Mesenchymal stem cell (in vitro differentiated cells and primary cell): ENCODE measurements around the gene SCN2A.

Source experiments
- DNase-seq: peaks from one replicate; pipeline ENCODE4 v3.0.0-alpha.2; 2013
- H2AFZ ChIP-seq: one replicate; pipeline ENCODE4 v1.6.1; 2013; ENCODE audit warnings: low read depth, mild to moderate bottlenecking, control low read depth, inconsistent platforms, low read length, moderate library complexity
- H2AK5ac ChIP-seq: 2 replicates; pipeline ENCODE4 v1.6.1; 2013; ENCODE audit warnings: low read length, moderate library complexity, mild to moderate bottlenecking, inconsistent platforms; ENCODE audit not compliant: severe bottlenecking
- H2BK120ac ChIP-seq: one replicate; pipeline ENCODE4 v1.6.1; 2013; ENCODE audit warnings: low read depth, mild to moderate bottlenecking, inconsistent platforms, low read length, moderate library complexity
- H2BK12ac ChIP-seq, 2 experiments: one replicate each; pipeline ENCODE4 v1.6.1; 2013; ENCODE audit warnings: inconsistent platforms in 2 of 2, low read length in 2 of 2, mild to moderate bottlenecking in 2 of 2, moderate library complexity in 2 of 2, control low read depth in 1 of 2
- H2BK15ac ChIP-seq: one replicate; pipeline ENCODE4 v1.6.1; 2013; ENCODE audit warnings: mild to moderate bottlenecking, low read depth, inconsistent platforms; ENCODE audit not compliant: poor library complexity, severe bottlenecking
- H2BK5ac ChIP-seq: 2 replicates; pipeline ENCODE4 v1.6.1; 2013; ENCODE audit warnings: low read depth, mild to moderate bottlenecking, low read length, control low read depth, inconsistent platforms; ENCODE audit not compliant: poor library complexity, severe bottlenecking
- H3K14ac ChIP-seq, 2 experiments: one replicate each; pipeline ENCODE4 v1.6.1; 2013; ENCODE audit warnings: inconsistent platforms in 2 of 2, low read length in 2 of 2, control low read depth in 1 of 2, mild to moderate bottlenecking in 1 of 2, moderate library complexity in 1 of 2
- H3K18ac ChIP-seq, 2 experiments: one replicate each; pipeline ENCODE4 v1.6.1; 2013; ENCODE audit warnings: inconsistent platforms in 2 of 2, low read length in 2 of 2, control low read depth in 1 of 2, low read depth in 1 of 2, mild to moderate bottlenecking in 1 of 2
- H3K23ac ChIP-seq, 2 experiments: one replicate each; pipeline ENCODE4 v1.6.1; 2013; ENCODE audit warnings: inconsistent platforms in 2 of 2, low read length in 2 of 2, mild to moderate bottlenecking in 2 of 2, moderate library complexity in 2 of 2, control low read depth in 1 of 2
- H3K27ac ChIP-seq: 2 replicates; pipeline ENCODE4 v1.5.1; 2013; ENCODE audit warnings: mild to moderate bottlenecking, moderate library complexity, low read length, control low read depth, inconsistent platforms; ENCODE audit not compliant: poor library complexity, severe bottlenecking
- H3K27me3 ChIP-seq, 2 experiments: 2 replicates each; pipeline versions ENCODE4 v1.6.1 to v1.7.0; 2013; ENCODE audit warnings: low read length in 2 of 2, mild to moderate bottlenecking in 2 of 2, moderate library complexity in 2 of 2, control low read depth in 1 of 2, inconsistent platforms in 1 of 2; ENCODE audit not compliant: control insufficient read depth in 1 of 2, insufficient read depth in 1 of 2
- H3K36me3 ChIP-seq, 2 experiments: 2 replicates each; pipeline versions ENCODE4 v1.6.1 to v1.7.0; 2013; ENCODE audit warnings: low read length in 2 of 2, control low read depth in 1 of 2, inconsistent platforms in 1 of 2, low read depth in 1 of 2, mild to moderate bottlenecking in 1 of 2; ENCODE audit not compliant: insufficient read depth in 2 of 2, control insufficient read depth in 1 of 2
- H3K4ac ChIP-seq, 2 experiments: one replicate each; pipeline ENCODE4 v1.6.1; 2013; ENCODE audit warnings: inconsistent platforms in 2 of 2, low read length in 2 of 2, mild to moderate bottlenecking in 2 of 2, moderate library complexity in 2 of 2, control low read depth in 1 of 2, low read depth in 1 of 2
- H3K4me1 ChIP-seq: 2 replicates; pipeline ENCODE4 v1.6.1; 2013; ENCODE audit warnings: low read depth, low read length, control low read depth; ENCODE audit not compliant: control insufficient read depth, insufficient read depth
- H3K4me2 ChIP-seq: 2 replicates; pipeline ENCODE4 v1.6.1; 2013; ENCODE audit warnings: low read length, mild to moderate bottlenecking, inconsistent platforms; ENCODE audit not compliant: poor library complexity, severe bottlenecking
- H3K4me3 ChIP-seq, 2 experiments: 2 replicates each; pipeline versions ENCODE4 v1.5.1 to v1.7.0; 2013; ENCODE audit warnings: low read length in 2 of 2, mild to moderate bottlenecking in 2 of 2, control low read depth in 1 of 2, low read depth in 1 of 2; ENCODE audit not compliant: insufficient read depth in 1 of 2
- H3K79me1 ChIP-seq: replicated peaks from 2 replicates; pipeline ENCODE4 v1.6.1; 2013; ENCODE audit warnings: mild to moderate bottlenecking, control low read depth, low read length, inconsistent platforms; ENCODE audit not compliant: poor library complexity, severe bottlenecking
- H3K9ac ChIP-seq: 2 replicates; pipeline ENCODE4 v1.7.0; 2013; ENCODE audit warnings: mild to moderate bottlenecking, low read length, moderate library complexity
- H3K9me3 ChIP-seq: 2 replicates; pipeline ENCODE4 v1.7.0; 2013; ENCODE audit warnings: mild to moderate bottlenecking, low read length; ENCODE audit not compliant: control insufficient read depth
- H4K8ac ChIP-seq: one replicate; pipeline ENCODE4 v1.6.1; 2013; ENCODE audit warnings: inconsistent platforms, mild to moderate bottlenecking, low read length, moderate library complexity
- H4K91ac ChIP-seq: one replicate; pipeline ENCODE4 v1.6.1; 2013; ENCODE audit warnings: mild to moderate bottlenecking, low read length, inconsistent platforms
- WGBS: methylation state at CpG from one replicate; pipeline ENCODE4 v1.1.7; 2013; ENCODE audit warnings: mixed read lengths; 5-methylcytosine and 5-hydroxymethylcytosine counted together

The SCN2A gene

GRCh38 chr2:165203689-165204559 lies 35.3 kb upstream of the SCN2A start, which contains the start of gene SCN3A:
Gene SCN3A, minus strand, starts transcription at chr2:165204050. Its CDS starts 27,656 bp downstream, at chr2:165176394.
- Histone ChIP-seq H2AK5ac (no peak within 1 kb of the TSS), H3K27me3 (no peaks in the 10 kb centered on the region), H3K9me3 (no peaks in the 10 kb centered on the region), H3K36me3 (no peaks in the 10 kb centered on the region), H3K18ac (no peak within 1 kb of the TSS), H3K23ac (no peak within 1 kb of the TSS), H3K4me2 (no peak within 1 kb of the TSS), H2BK12ac (no peak within 1 kb of the TSS), H3K4me3 (no peak within 1 kb of the TSS), H2BK5ac (no peak within 1 kb of the TSS), H2BK120ac (no peak within 1 kb of the TSS), H4K8ac (no peak within 1 kb of the TSS), H3K4ac (no peak within 1 kb of the TSS), H4K91ac (no peak within 1 kb of the TSS), H3K14ac (no peak within 1 kb of the TSS), H3K4me1 (no peaks in the 10 kb centered on the region), H2BK15ac (no peak within 1 kb of the TSS), H3K9ac (peak within 1 kb of the TSS; percentile 9), H3K79me1 (no peaks in the 10 kb centered on the region), H3K27ac (no peak within 1 kb of the TSS), H2AFZ (no peak within 1 kb of the TSS)
- WGBS: 31% methylated on average over 3 of the region's 8 CpGs
- DNase-seq: peak; percentile 68

- no peak overlapping the region for H2AK5ac ChIP-seq
- no peaks in the 10 kb centered on the region for H3K27me3 ChIP-seq
- no peak overlapping the region for H2BK5ac ChIP-seq
- no peaks in the 10 kb centered on the region for H3K79me1 ChIP-seq
- no peak overlapping the region for H3K4me3 ChIP-seq
- no peaks in the 10 kb centered on the region for H3K36me3 ChIP-seq
- H4K8ac ChIP-seq: no peak overlapping the region
- no peak overlapping the region for H3K23ac ChIP-seq
- no peaks in the 10 kb centered on the region for H3K9me3 ChIP-seq
- DNase-seq: no peak
- H3K14ac ChIP-seq: no peak overlapping the region
- WGBS: 71% methylated on average over 2 of the region's 2 CpGs
- no peak overlapping the region for H3K9ac ChIP-seq
- H3K18ac ChIP-seq: no peak overlapping the region
- H2BK12ac ChIP-seq: no peak overlapping the region
- no peak overlapping the region for H2BK120ac ChIP-seq
- no peak overlapping the region for H2BK15ac ChIP-seq
- no peaks in the 10 kb centered on the region for H3K4me1 ChIP-seq
- no peak overlapping the region for H2AFZ ChIP-seq
- no peak overlapping the region for H3K4ac ChIP-seq
- no peak overlapping the region for H3K27ac ChIP-seq
- no peak overlapping the region for H3K4me2 ChIP-seq
- H4K91ac ChIP-seq: no peak overlapping the region
Observed at GRCh38 chr2:165205865-165206264, 33.3 kb upstream of the SCN2A start.

- Histone ChIP-seq H3K36me3 (no peaks in the 10 kb centered on the region), H3K4me3 (no peak overlapping the region), H3K23ac (no peak overlapping the region), H3K27ac (no peak overlapping the region), H4K91ac (no peak overlapping the region), H3K14ac (no peak overlapping the region), H3K18ac (no peak overlapping the region), H3K27me3 (no peaks in the 10 kb centered on the region), H3K9me3 (no peaks in the 10 kb centered on the region), H4K8ac (no peak overlapping the region), H2BK12ac (no peak overlapping the region), H2BK120ac (no peak overlapping the region), H2AK5ac (no peak overlapping the region), H3K79me1 (no peaks in the 10 kb centered on the region), H3K4ac (no peak overlapping the region), H2BK15ac (no peak overlapping the region), H2BK5ac (no peak overlapping the region), H3K4me1 (no peaks in the 10 kb centered on the region), H3K9ac (no peak overlapping the region), H3K4me2 (no peak overlapping the region), H2AFZ (no peak overlapping the region)
- no peak for DNase-seq
- WGBS: 79% methylated on average over 1 of the region's 1 CpG
Observed at GRCh38 chr2:165208094-165208493, 31.1 kb upstream of the SCN2A start.

- Histone ChIP-seq H2AFZ (no peak overlapping the region), H3K27ac (no peak overlapping the region), H2BK5ac (no peak overlapping the region), H3K9me3 (no peaks in the 10 kb centered on the region), H3K4me2 (no peak overlapping the region), H2BK15ac (no peak overlapping the region), H3K36me3 (no peaks in the 10 kb centered on the region), H3K23ac (no peak overlapping the region), H4K8ac (no peak overlapping the region), H3K4me3 (no peak overlapping the region), H3K4ac (no peak overlapping the region), H2BK12ac (no peak overlapping the region), H4K91ac (no peak overlapping the region), H3K14ac (no peak overlapping the region), H3K18ac (no peak overlapping the region), H3K79me1 (no peaks in the 10 kb centered on the region), H2BK120ac (no peak overlapping the region), H3K4me1 (no peaks in the 10 kb centered on the region), H2AK5ac (no peak overlapping the region), H3K27me3 (no peaks in the 10 kb centered on the region), H3K9ac (no peak overlapping the region)
- WGBS: 38% methylated on average over 1 of the region's 1 CpG
- no peak for DNase-seq
Observed at GRCh38 chr2:165214093-165214492, 25.1 kb upstream of the SCN2A start.
